Psoas muscle (tissue), 8 donors: ENCODE results near the gene RETSAT. TPM values are rescaled to one million over a fixed set of nuclear protein-coding genes. Genes with fewer than 3 reads are reported as not detected.
"Not testable (repeated sequence)": the region's sequence is repeated elsewhere in the genome, so short reads cannot be mapped to it uniquely, and the experiment has no call there.

Experiments
- ATAC-seq, 4 donors: fragments of 200-7000 bp; cut with Tn5 transposase; one replicate each; pipeline ENCODE4 v1.9.1; 2020; ENCODE audit warnings: moderate library complexity in 3 of 4, mild to moderate bottlenecking in 2 of 4
- DNase-seq, 2 donors: peaks; one replicate each; pipeline ENCODE4 v3.0.0-alpha.2; 2020
- H3K27ac ChIP-seq: fragments of 200-600 bp; one replicate; pipeline ENCODE4 v1.8.0; 2022
- H3K27me3 ChIP-seq, 3 donors: fragments of 200-600 bp in 1 of 3; one replicate each; pipeline versions ENCODE4 v1.6.1 to v1.8.0; 2013 to 2022; ENCODE audit warnings: low read length in 2 of 3, mild to moderate bottlenecking in 2 of 3, moderate library complexity in 1 of 3; ENCODE audit not compliant: insufficient read depth in 3 of 3
- H3K36me3 ChIP-seq, 2 donors: fragments of 200-600 bp in 1 of 2; one replicate each; pipeline versions ENCODE4 v1.6.1 to v1.8.0; 2013 to 2022; ENCODE audit warnings: low read depth in 1 of 2, mild to moderate bottlenecking in 1 of 2, moderate library complexity in 1 of 2; ENCODE audit not compliant: insufficient read depth in 1 of 2
- H3K4me1 ChIP-seq: fragments of 200-600 bp; one replicate; pipeline ENCODE4 v1.8.0; 2022
- H3K4me3 ChIP-seq: fragments of 200-600 bp; one replicate; pipeline ENCODE4 v1.8.0; 2022; ENCODE audit warnings: mild to moderate bottlenecking
- H3K9me3 ChIP-seq: fragments of 200-600 bp; one replicate; pipeline ENCODE4 v1.8.0; 2022
- CTCF ChIP-seq: fragments of 200-600 bp; IDR thresholded peaks from one replicate; pipeline ENCODE4 v1.8.0; 2022; ENCODE audit warnings: antibody characterized with exemption
- WGBS, 3 donors: extraction: QIAGEN DNeasy Blood & Tissue Kit; methylation state at CpG; one replicate each; pipeline versions ENCODE4 v1.1.6 to v1.1.7; 2013; 5-methylcytosine and 5-hydroxymethylcytosine counted together
- intact Hi-C, 2 donors: fragments of 100-400 bp; cut with DNase I; formaldehyde crosslinking; loops; one replicate each; pipeline versions ENCODE4 v1.11.0 to v1.14.2; 2022
- polyA plus RNA-seq, 3 donors: library from polyadenylated mRNA; stranded (reverse); fragments of 200-250 nt; gene quantifications; one replicate each; pipeline ENCODE4 v1.2.3, GENCODE V29; 2013
- total RNA-seq, 4 donors: library from RNA; stranded (reverse); fragmentation: NEBNext Ultra II Directional in 2 of 4; extraction: Animal tissue kit (Norgen Biotek cat#: 25700) in 2 of 4; gene quantifications; one replicate each; pipeline versions ENCODE4 v1.2.1 to v1.2.4, GENCODE V29; 2021 to 2023
- donor health status: healthy with polysubstance abuse.
- donor health status: DM: no; HTN: no; CAD: no; lungs with moderate emphysema.
- donor health status: Bipolar disorder and iron deficiency.
- donor health status: healthy.
- donor health status: DM: yes; HTN: yes; CAD: no.
- donor health status: DM: no; HTN: no; CAD: no.
- donor health status: DM: no; HTN: no; CAD: no.
- donor health status: DM: yes; HTN: yes; CAD: no.

RETSAT gene
- total and polyA plus RNA-seq, 7 donors = 28.3 to 115 (median 45.6) TPM

- 72 to 81% (median 78%) methylated on average over 9 of the region's 9 CpGs for WGBS, 3 donors
- intact Hi-C loops = no loop called here
- Histone ChIP-seq H3K4me1 (peaks cover 36% of the 10 kb centered on the region), H3K27ac (no peak overlapping the region), H3K36me3 (peaks cover 4 to 54% of the 10 kb centered on the region in 2 donors), H3K9me3 (no peaks in the 10 kb centered on the region), H3K27me3 (no peaks in the 10 kb centered on the region), H3K4me3 (no peak overlapping the region)
- DNase-seq (no peak), ATAC-seq (no peak)
- TF ChIP-seq CTCF = no peak
These were observed 30.9 kb downstream of the RETSAT start for GRCh38 chr2:85323351-85323987.

GRCh38 chr2:85319796-85320195 is 34.5 kb downstream of the RETSAT start:
- Histone ChIP-seq H3K9me3 (no peaks in the 10 kb centered on the region), H3K27ac (no peak overlapping the region), H3K4me1 (peaks cover 20% of the 10 kb centered on the region), H3K4me3 (no peak overlapping the region), H3K27me3 (no peaks in the 10 kb centered on the region), H3K36me3 (peaks cover 8 to 78% of the 10 kb centered on the region in 2 donors)
- ATAC-seq (no peak), DNase-seq (no peak)
- intact Hi-C loops = no loop called here
- 91 to 94% (median 92%) methylated on average over 4 of the region's 4 CpGs for WGBS, 3 donors
- no peak for TF ChIP-seq CTCF

GRCh38 chr2:85318222-85319074 is 35.9 kb downstream of the RETSAT start:
- no peaks in the 10 kb centered on the region for H3K27me3 ChIP-seq
- no peaks in the 10 kb centered on the region for H3K9me3 ChIP-seq
- H3K4me1 ChIP-seq = peaks cover 14% of the 10 kb centered on the region
- intact Hi-C loops = no loop called here
- WGBS, 3 donors = 45 to 59% (median 53%) methylated on average over 11 of the region's 11 CpGs
- H3K27ac ChIP-seq = peak overlapping the region; percentile 56
- DNase-seq = no peak
- peak; percentile 71 to 83 (median 81) for ATAC-seq
- H3K4me3 ChIP-seq = no peak overlapping the region
- peaks cover 6 to 73% of the 10 kb centered on the region in 2 donors for H3K36me3 ChIP-seq
- TF ChIP-seq CTCF = no peak

- H3K36me3 ChIP-seq = peaks cover 6 to 48% of the 10 kb centered on the region in 2 donors
- H3K27me3 ChIP-seq, H3K4me1 ChIP-seq, H3K4me3 ChIP-seq, H3K27ac ChIP-seq, ATAC-seq, DNase-seq, H3K9me3 ChIP-seq: not testable (repeated sequence)
- intact Hi-C loops = loop anchor here in 1 of 2 donors (1.0 kb wide), 1 partner anchor 27 kb away; no protein-coding TSS in a partner anchor
- WGBS, 3 donors = 50 to 90% (median 84%) methylated on average over 2 to 5 of the region's 5 CpGs
These were observed 38.4 kb downstream of the RETSAT start for GRCh38 chr2:85315921-85316320.

GRCh38 chr2:85314884-85315242 is 39.5 kb downstream of the RETSAT start:
- Histone ChIP-seq H3K27me3 (no peaks in the 10 kb centered on the region), H3K4me3 (no peak overlapping the region), H3K27ac (no peak overlapping the region), H3K9me3 (no peaks in the 10 kb centered on the region), H3K36me3 (peaks cover 6 to 37% of the 10 kb centered on the region in 2 donors), H3K4me1 (peaks cover 7% of the 10 kb centered on the region)
- no peak for TF ChIP-seq CTCF
- ATAC-seq = no peak
- WGBS, 3 donors = 74 to 86% (median 82%) methylated on average over 10 of the region's 10 CpGs
- DNase-seq = no peak
- intact Hi-C loops = loop anchor here in 1 of 2 donors (1.0 kb wide), 1 partner anchor 28 kb away; no protein-coding TSS in a partner anchor
